H9 (cell line): Measurements from ENCODE around the gene PHTF2. TPM values are rescaled to one million over a fixed set of nuclear protein-coding genes. Genes with fewer than 3 reads are reported as not detected.
A peak's percentile ranks its signal among the peaks of the same experiment; 100 is the strongest.

Source experiments
- DNase-seq: peaks from one replicate; pipeline ENCODE4 v3.0.0-alpha.2; 2017
- H2AFZ ChIP-seq: one replicate; pipeline ENCODE4 v1.6.1; 2013; ENCODE audit warnings: mild to moderate bottlenecking, low read length, control low read depth, moderate library complexity
- H2AK5ac ChIP-seq: 2 replicates; pipeline ENCODE4 v1.6.1; 2013; ENCODE audit warnings: low read length, control low read depth, mixed read lengths; ENCODE audit not compliant: insufficient read length
- H2BK120ac ChIP-seq: one replicate; pipeline ENCODE4 v1.6.1; 2013; ENCODE audit warnings: low read depth, mild to moderate bottlenecking, low read length, control low read depth, inconsistent platforms; ENCODE audit not compliant: poor library complexity, severe bottlenecking
- H2BK12ac ChIP-seq: 2 replicates; pipeline ENCODE4 v1.6.1; 2013; ENCODE audit warnings: low read length, control low read depth, mixed read lengths, low read depth; ENCODE audit not compliant: insufficient read length
- H2BK15ac ChIP-seq: 2 replicates; pipeline ENCODE4 v1.6.1; 2013; ENCODE audit warnings: low read depth, low read length, control low read depth
- H2BK20ac ChIP-seq: one replicate; pipeline ENCODE4 v1.6.1; 2013; ENCODE audit warnings: low read depth, mild to moderate bottlenecking, low read length, control low read depth, inconsistent platforms; ENCODE audit not compliant: poor library complexity, severe bottlenecking
- H2BK5ac ChIP-seq: 2 replicates; pipeline ENCODE4 v1.6.1; 2013; ENCODE audit warnings: low read length, control low read depth, mixed read lengths; ENCODE audit not compliant: insufficient read length
- H3K14ac ChIP-seq: 2 replicates; pipeline ENCODE4 v1.6.1; 2013; ENCODE audit warnings: low read length, control low read depth; ENCODE audit not compliant: insufficient read depth
- H3K18ac ChIP-seq: 2 replicates; pipeline ENCODE4 v1.6.1; 2013; ENCODE audit warnings: low read depth, mild to moderate bottlenecking, mixed read lengths, low read length, control low read depth; ENCODE audit not compliant: insufficient read length
- H3K23ac ChIP-seq: 2 replicates; pipeline ENCODE4 v1.6.1; 2013; ENCODE audit warnings: low read length, control low read depth, mixed read lengths, low read depth; ENCODE audit not compliant: insufficient read length
- H3K23me2 ChIP-seq: 2 replicates; pipeline ENCODE4 v1.6.1; 2013; ENCODE audit warnings: low read depth, mild to moderate bottlenecking, mixed read lengths, low read length, control low read depth; ENCODE audit not compliant: insufficient read length, poor library complexity, severe bottlenecking
- H3K27ac ChIP-seq: 2 replicates; pipeline ENCODE4 v1.5.1; 2013; ENCODE audit warnings: low read length, control low read depth, mixed read lengths, low read depth; ENCODE audit not compliant: insufficient read length
- H3K27me3 ChIP-seq: 2 replicates; pipeline ENCODE4 v1.6.1; 2013; ENCODE audit warnings: low read length, control low read depth, inconsistent platforms; ENCODE audit not compliant: insufficient read depth
- H3K4ac ChIP-seq: 2 replicates; pipeline ENCODE4 v1.6.1; 2013; ENCODE audit warnings: low read depth, mild to moderate bottlenecking, control low read depth, inconsistent platforms, low read length, moderate library complexity
- H3K4me1 ChIP-seq: 2 replicates; pipeline ENCODE4 v1.6.1; 2013; ENCODE audit warnings: low read length, control low read depth, inconsistent platforms; ENCODE audit not compliant: insufficient read depth
- H3K4me2 ChIP-seq: 2 replicates; pipeline ENCODE4 v1.6.1; 2013; ENCODE audit warnings: low read length, control low read depth, mixed read lengths; ENCODE audit not compliant: insufficient read length, insufficient read depth
- H3K56ac ChIP-seq: 2 replicates; pipeline ENCODE4 v1.6.1; 2013; ENCODE audit warnings: low read depth, mild to moderate bottlenecking, mixed read lengths, low read length, control low read depth; ENCODE audit not compliant: insufficient read length
- H3K79me1 ChIP-seq: 2 replicates; pipeline ENCODE4 v1.6.1; 2013; ENCODE audit warnings: low read depth, mild to moderate bottlenecking, moderate library complexity, low read length, control low read depth, inconsistent platforms; ENCODE audit not compliant: insufficient read depth, poor library complexity, severe bottlenecking
- H3K79me2 ChIP-seq: 2 replicates; pipeline ENCODE4 v1.6.1; 2013; ENCODE audit warnings: low read length, control low read depth, inconsistent platforms; ENCODE audit not compliant: insufficient read depth
- H3K9ac ChIP-seq: 2 replicates; pipeline ENCODE4 v1.6.1; 2013; ENCODE audit warnings: low read length, control low read depth, mixed read lengths; ENCODE audit not compliant: insufficient read length; ENCODE audit errors: extremely low read depth
- H3K9me3 ChIP-seq: one replicate; pipeline ENCODE4 v1.6.1; 2013; ENCODE audit warnings: low read depth, low read length, inconsistent platforms; ENCODE audit not compliant: control insufficient read depth
- H3T11ph ChIP-seq: one replicate; pipeline ENCODE4 v1.6.1; 2013; ENCODE audit warnings: mild to moderate bottlenecking, low read length, control low read depth, inconsistent platforms
- H4K20me1 ChIP-seq: one replicate; pipeline ENCODE4 v1.6.1; 2013; ENCODE audit not compliant: control insufficient read depth, insufficient read length, insufficient read depth
- H4K5ac ChIP-seq: 2 replicates; pipeline ENCODE4 v1.6.1; 2013; ENCODE audit warnings: low read depth, mild to moderate bottlenecking, mixed read lengths, low read length, control low read depth; ENCODE audit not compliant: insufficient read length
- H4K8ac ChIP-seq: replicated peaks from 2 replicates; pipeline ENCODE4 v1.6.1; 2013; ENCODE audit warnings: low read length, control low read depth, mixed read lengths, low read depth; ENCODE audit not compliant: insufficient read length
- H4K91ac ChIP-seq: 2 replicates; pipeline ENCODE4 v1.6.1; 2013; ENCODE audit warnings: low read depth, mild to moderate bottlenecking, moderate library complexity, mixed read lengths, low read length, control low read depth; ENCODE audit not compliant: insufficient read length
- H3K27ac Mint-ChIP-seq, 3 experiments: 2 replicates in 2 of 3; 3 replicates in 1 of 3; pipeline ENCODE4 v1.8.0; 2020 to 2021; ENCODE audit warnings: mixed read lengths in 3 of 3, mild to moderate bottlenecking in 1 of 3, moderate library complexity in 1 of 3
- H3K27me3 Mint-ChIP-seq: 2 replicates; pipeline ENCODE4 v1.8.0; 2021; ENCODE audit warnings: low read depth, mild to moderate bottlenecking, moderate library complexity, mixed read lengths
- H3K36me3 Mint-ChIP-seq, 3 experiments: 2 replicates in 2 of 3; 3 replicates in 1 of 3; pipeline ENCODE4 v1.8.0; 2020 to 2021; ENCODE audit warnings: low read depth in 3 of 3, mixed read lengths in 3 of 3; ENCODE audit not compliant: insufficient read depth in 1 of 3
- H3K4me1 Mint-ChIP-seq, 2 experiments: 2 replicates each; pipeline ENCODE4 v1.8.0; 2020; ENCODE audit warnings: mixed read lengths in 2 of 2
- H3K4me3 Mint-ChIP-seq, 2 experiments: 2 replicates in 1 of 2; 3 replicates in 1 of 2; pipeline ENCODE4 v1.8.0; 2020 to 2021; ENCODE audit warnings: mild to moderate bottlenecking in 2 of 2, mixed read lengths in 2 of 2, moderate library complexity in 1 of 2
- H3K9me3 Mint-ChIP-seq, 2 experiments: 2 replicates in 1 of 2; 3 replicates in 1 of 2; pipeline ENCODE4 v1.8.0; 2020; ENCODE audit warnings: mild to moderate bottlenecking in 2 of 2, mixed read lengths in 2 of 2, moderate library complexity in 1 of 2
- WGBS: extraction: QIAGEN DNeasy Blood & Tissue Kit; methylation state at CpG from one replicate; pipeline ENCODE4 v1.1.7; 2013; ENCODE audit warnings: missing lambda C conversion rate, low lambda C conversion rate, mixed read lengths; ENCODE audit not compliant: insufficient read length; ENCODE audit errors: extremely low coverage; 5-methylcytosine and 5-hydroxymethylcytosine counted together
- total RNA-seq: library from RNA; stranded (reverse); gene quantifications from 2 replicates; pipeline ENCODE4 v1.2.1, GENCODE V29; 2021
- TF ChIP-seq, protein P1 (sequence below): fragments of 200-600 bp; sonication (generic); conservative IDR thresholded peaks from 3 replicates; pipeline ENCODE4 v1.8.0; 2021; ENCODE audit warnings: antibody characterized with exemption, mild to moderate bottlenecking

The PHTF2 gene
- total RNA-seq, 1 experiment from 2014 or later, result 16.2 TPM

DNA sequence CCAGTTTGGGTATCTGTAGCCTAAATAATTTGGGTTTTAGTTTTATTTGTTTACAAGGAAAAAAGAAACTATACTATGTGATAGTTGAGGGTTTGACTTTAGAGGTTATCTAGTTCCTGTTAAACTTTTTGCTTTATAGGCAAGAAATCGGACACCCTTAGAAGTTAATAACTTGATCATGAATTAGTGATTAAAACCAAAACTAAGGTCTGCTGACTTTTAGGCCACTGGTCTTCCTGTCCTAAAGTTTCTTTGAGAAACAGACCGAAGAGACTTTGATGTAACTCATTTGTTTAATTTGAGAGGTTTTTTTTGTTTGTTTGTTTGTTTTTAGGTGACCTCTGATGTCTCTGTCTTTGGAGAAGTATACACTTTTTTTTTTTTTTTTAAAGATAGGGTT lies 59.7 kb downstream of the PHTF2 start:
- Histone ChIP-seq H3K79me1 (no peaks in the 10 kb centered on the region), H2BK12ac (no peak overlapping the region), H4K91ac (no peak overlapping the region), H4K20me1 (no peaks in the 10 kb centered on the region), H2BK15ac (no peak overlapping the region), H3K14ac (no peak overlapping the region), H3K4me2 (no peak overlapping the region), H2AFZ (no peak overlapping the region), H3K23ac (no peak overlapping the region), H3K56ac (no peak overlapping the region), H2BK20ac (no peak overlapping the region), H3K4me1 (no peaks in the 10 kb centered on the region), H3K18ac (no peak overlapping the region), H2BK5ac (no peak overlapping the region), H2AK5ac (no peak overlapping the region), H3K4ac (no peak overlapping the region), H2BK120ac (no peak overlapping the region), H3T11ph (no peak overlapping the region), H3K79me2 (no peaks in the 10 kb centered on the region), H3K9ac (no peak overlapping the region), H4K5ac (no peak overlapping the region), H3K27me3 (no peaks in the 10 kb centered on the region), H3K9me3 (no peaks in the 10 kb centered on the region), H3K23me2 (no peaks in the 10 kb centered on the region), H3K27ac (no peak overlapping the region), H4K8ac (no peak overlapping the region)
- WGBS, result no CpG with 5 or more reads among the region's 2 CpGs
- Mint-ChIP-seq H3K27me3 (no peaks in the 10 kb centered on the region; the same call in 1 of the 2 replicates), H3K36me3 (no peaks in the 10 kb centered on the region), H3K9me3 (no peaks in the 10 kb centered on the region), H3K27ac (peak overlapping the region in 1 of 3 experiments; percentile 60; a peak in 1 of 7 replicates), H3K4me1 (peaks cover 12% of the 10 kb centered on the region in 2 experiments), H3K4me3 (no peak overlapping the region)
- DNase-seq, result no peak
- TF ChIP-seq, protein P1, sequence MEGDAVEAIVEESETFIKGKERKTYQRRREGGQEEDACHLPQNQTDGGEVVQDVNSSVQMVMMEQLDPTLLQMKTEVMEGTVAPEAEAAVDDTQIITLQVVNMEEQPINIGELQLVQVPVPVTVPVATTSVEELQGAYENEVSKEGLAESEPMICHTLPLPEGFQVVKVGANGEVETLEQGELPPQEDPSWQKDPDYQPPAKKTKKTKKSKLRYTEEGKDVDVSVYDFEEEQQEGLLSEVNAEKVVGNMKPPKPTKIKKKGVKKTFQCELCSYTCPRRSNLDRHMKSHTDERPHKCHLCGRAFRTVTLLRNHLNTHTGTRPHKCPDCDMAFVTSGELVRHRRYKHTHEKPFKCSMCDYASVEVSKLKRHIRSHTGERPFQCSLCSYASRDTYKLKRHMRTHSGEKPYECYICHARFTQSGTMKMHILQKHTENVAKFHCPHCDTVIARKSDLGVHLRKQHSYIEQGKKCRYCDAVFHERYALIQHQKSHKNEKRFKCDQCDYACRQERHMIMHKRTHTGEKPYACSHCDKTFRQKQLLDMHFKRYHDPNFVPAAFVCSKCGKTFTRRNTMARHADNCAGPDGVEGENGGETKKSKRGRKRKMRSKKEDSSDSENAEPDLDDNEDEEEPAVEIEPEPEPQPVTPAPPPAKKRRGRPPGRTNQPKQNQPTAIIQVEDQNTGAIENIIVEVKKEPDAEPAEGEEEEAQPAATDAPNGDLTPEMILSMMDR, result no peak
